Chondrocyte (in vitro differentiated cells): ENCODE data around the gene HAL. TPM values are rescaled to one million over a fixed set of nuclear protein-coding genes. Genes with fewer than 3 reads are reported as not detected.

Experiments used
- DNase-seq: peaks from one replicate; pipeline ENCODE4 v3.0.0; 2021; ENCODE audit warnings: mixed read lengths, low spot score
- H3K27ac Mint-ChIP-seq: one replicate; pipeline ENCODE4 v1.8.0; 2021; ENCODE audit warnings: mild to moderate bottlenecking, moderate library complexity, mixed read lengths; ENCODE audit not compliant: unreplicated experiment
- H3K27me3 Mint-ChIP-seq: 2 replicates; pipeline ENCODE4 v1.8.0; 2021; ENCODE audit warnings: low read depth, mixed read lengths
- H3K36me3 Mint-ChIP-seq: 2 replicates; pipeline ENCODE4 v1.8.0; 2021; ENCODE audit warnings: low read depth, mixed read lengths
- H3K4me1 Mint-ChIP-seq: 2 replicates; pipeline ENCODE4 v1.8.0; 2021; ENCODE audit warnings: low read depth, mild to moderate bottlenecking, mixed read lengths
- H3K4me3 Mint-ChIP-seq: one replicate; pipeline ENCODE4 v1.8.0; 2021; ENCODE audit warnings: mild to moderate bottlenecking, moderate library complexity, mixed read lengths; ENCODE audit not compliant: unreplicated experiment
- H3K9me3 Mint-ChIP-seq: 2 replicates; pipeline ENCODE4 v1.8.0; 2021; ENCODE audit warnings: low read depth, mixed read lengths
- total RNA-seq: library from RNA; stranded (reverse); gene quantifications from 3 replicates; pipeline ENCODE4 v1.2.1, GENCODE V29; 2021
- TF ChIP-seq, protein P1 (sequence below): fragments of 200-600 bp; sonication (generic); IDR thresholded peaks from 2 replicates; pipeline ENCODE4 v1.5.0; 2021; ENCODE audit warnings: antibody characterized with exemption, mild to moderate bottlenecking, moderate library complexity

Gene HAL
- total RNA-seq, 1 donor from 2014 or later, result 0.10 TPM

GRCh38 chr12:95966287-95966870 lies 29.8 kb downstream of the HAL start:
- no peak overlapping the region for H3K27ac Mint-ChIP-seq
- no peaks in the 10 kb centered on the region for H3K9me3 Mint-ChIP-seq
- no peaks in the 10 kb centered on the region for H3K36me3 Mint-ChIP-seq
- no peak for DNase-seq
- H3K4me3 Mint-ChIP-seq, result no peak overlapping the region
- H3K27me3 Mint-ChIP-seq, result peaks cover 2% of the 10 kb centered on the region
- TF ChIP-seq, protein P1, sequence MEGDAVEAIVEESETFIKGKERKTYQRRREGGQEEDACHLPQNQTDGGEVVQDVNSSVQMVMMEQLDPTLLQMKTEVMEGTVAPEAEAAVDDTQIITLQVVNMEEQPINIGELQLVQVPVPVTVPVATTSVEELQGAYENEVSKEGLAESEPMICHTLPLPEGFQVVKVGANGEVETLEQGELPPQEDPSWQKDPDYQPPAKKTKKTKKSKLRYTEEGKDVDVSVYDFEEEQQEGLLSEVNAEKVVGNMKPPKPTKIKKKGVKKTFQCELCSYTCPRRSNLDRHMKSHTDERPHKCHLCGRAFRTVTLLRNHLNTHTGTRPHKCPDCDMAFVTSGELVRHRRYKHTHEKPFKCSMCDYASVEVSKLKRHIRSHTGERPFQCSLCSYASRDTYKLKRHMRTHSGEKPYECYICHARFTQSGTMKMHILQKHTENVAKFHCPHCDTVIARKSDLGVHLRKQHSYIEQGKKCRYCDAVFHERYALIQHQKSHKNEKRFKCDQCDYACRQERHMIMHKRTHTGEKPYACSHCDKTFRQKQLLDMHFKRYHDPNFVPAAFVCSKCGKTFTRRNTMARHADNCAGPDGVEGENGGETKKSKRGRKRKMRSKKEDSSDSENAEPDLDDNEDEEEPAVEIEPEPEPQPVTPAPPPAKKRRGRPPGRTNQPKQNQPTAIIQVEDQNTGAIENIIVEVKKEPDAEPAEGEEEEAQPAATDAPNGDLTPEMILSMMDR, result no peak
- peaks cover 4% of the 10 kb centered on the region for H3K4me1 Mint-ChIP-seq

DNA sequence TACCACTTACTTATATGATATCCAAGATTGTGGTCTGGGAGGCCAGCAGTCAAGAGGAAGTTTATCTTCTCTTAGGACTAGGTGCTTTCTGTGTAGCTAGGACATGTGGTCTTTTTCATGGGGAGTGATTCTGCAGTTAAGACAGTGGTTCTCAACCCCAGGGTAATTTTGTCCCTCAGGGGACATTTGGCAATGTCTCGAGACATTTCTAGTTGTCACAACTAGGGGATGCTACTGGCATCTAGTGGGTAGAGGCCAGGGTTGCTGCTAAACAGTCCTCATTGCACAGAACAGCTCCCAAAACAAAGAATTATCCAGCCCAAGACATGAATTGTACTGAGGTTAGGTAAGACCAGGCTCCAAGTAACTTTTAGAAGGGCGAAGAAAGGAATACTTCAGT lies 33.0 kb downstream of the HAL start:
- H3K36me3 Mint-ChIP-seq, result no peaks in the 10 kb centered on the region
- peaks cover 6% of the 10 kb centered on the region for H3K27me3 Mint-ChIP-seq
- H3K27ac Mint-ChIP-seq, result no peak overlapping the region
- H3K9me3 Mint-ChIP-seq, result no peaks in the 10 kb centered on the region
- no peak for DNase-seq
- H3K4me1 Mint-ChIP-seq, result peaks cover 4% of the 10 kb centered on the region
- no peak overlapping the region for H3K4me3 Mint-ChIP-seq
- TF ChIP-seq, protein P1, result peak; percentile 63

- Mint-ChIP-seq H3K9me3 (no peaks in the 10 kb centered on the region), H3K4me1 (peaks cover 4% of the 10 kb centered on the region), H3K4me3 (no peak overlapping the region), H3K27me3 (peaks cover 6% of the 10 kb centered on the region), H3K27ac (no peak overlapping the region), H3K36me3 (no peaks in the 10 kb centered on the region)
- no peak for DNase-seq
- TF ChIP-seq, protein P1, result no peak
Measured at GRCh38 chr12:95962222-95962621, 33.9 kb downstream of the HAL start.

DNA sequence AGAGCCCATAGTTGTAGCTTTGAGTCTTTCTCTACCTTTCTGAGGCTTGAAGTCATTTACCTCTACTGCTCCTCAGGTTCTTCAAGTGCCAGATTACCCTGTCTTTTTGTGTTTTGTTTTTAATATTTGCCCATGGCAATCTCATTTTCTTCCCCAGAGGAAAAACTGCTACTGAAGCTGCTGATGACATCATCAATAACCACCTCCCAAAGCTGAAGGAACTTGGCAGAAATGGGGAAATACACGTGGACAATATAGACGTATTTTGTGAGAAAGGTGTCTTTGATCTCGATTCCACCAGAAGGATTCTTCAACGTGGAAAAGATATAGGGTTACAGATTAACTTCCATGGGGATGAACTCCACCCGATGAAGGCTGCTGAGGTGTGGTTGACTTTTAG lies 35.9 kb downstream of the HAL start:
- Mint-ChIP-seq H3K4me3 (no peak overlapping the region), H3K27ac (no peak overlapping the region), H3K27me3 (peaks cover 6% of the 10 kb centered on the region), H3K9me3 (no peaks in the 10 kb centered on the region), H3K36me3 (no peaks in the 10 kb centered on the region), H3K4me1 (no peaks in the 10 kb centered on the region)
- TF ChIP-seq, protein P1, result no peak
- no peak for DNase-seq

GRCh38 chr12:95959107-95959506 lies 37.0 kb downstream of the HAL start:
- TF ChIP-seq, protein P1, result peak; percentile 63
- Mint-ChIP-seq H3K27me3 (peaks cover 6% of the 10 kb centered on the region), H3K9me3 (no peaks in the 10 kb centered on the region), H3K4me3 (no peak overlapping the region), H3K4me1 (no peaks in the 10 kb centered on the region), H3K27ac (no peak overlapping the region), H3K36me3 (no peaks in the 10 kb centered on the region)
- DNase-seq, result no peak
